Occipital lobe (tissue), 2 donors: ENCODE measurements around the gene GRIK4. TPM values are rescaled to one million over a fixed set of nuclear protein-coding genes. Genes with fewer than 3 reads are reported as not detected.
"Not testable (repeated sequence)": the region's sequence is repeated elsewhere in the genome, so short reads cannot be mapped to it uniquely, and the experiment has no call there.

Experiments used
- DNase-seq: peaks from one replicate; lab custom pipeline; 2025; lab: John Stamatoyannopoulos, UW
- total RNA-seq: library from RNA; depleted of rRNA; stranded (reverse); fragments of >200 nt; gene quantifications from one replicate; pipeline ENCODE4 v1.2.3, GENCODE V29; 2014

The GRIK4 gene, protein sequence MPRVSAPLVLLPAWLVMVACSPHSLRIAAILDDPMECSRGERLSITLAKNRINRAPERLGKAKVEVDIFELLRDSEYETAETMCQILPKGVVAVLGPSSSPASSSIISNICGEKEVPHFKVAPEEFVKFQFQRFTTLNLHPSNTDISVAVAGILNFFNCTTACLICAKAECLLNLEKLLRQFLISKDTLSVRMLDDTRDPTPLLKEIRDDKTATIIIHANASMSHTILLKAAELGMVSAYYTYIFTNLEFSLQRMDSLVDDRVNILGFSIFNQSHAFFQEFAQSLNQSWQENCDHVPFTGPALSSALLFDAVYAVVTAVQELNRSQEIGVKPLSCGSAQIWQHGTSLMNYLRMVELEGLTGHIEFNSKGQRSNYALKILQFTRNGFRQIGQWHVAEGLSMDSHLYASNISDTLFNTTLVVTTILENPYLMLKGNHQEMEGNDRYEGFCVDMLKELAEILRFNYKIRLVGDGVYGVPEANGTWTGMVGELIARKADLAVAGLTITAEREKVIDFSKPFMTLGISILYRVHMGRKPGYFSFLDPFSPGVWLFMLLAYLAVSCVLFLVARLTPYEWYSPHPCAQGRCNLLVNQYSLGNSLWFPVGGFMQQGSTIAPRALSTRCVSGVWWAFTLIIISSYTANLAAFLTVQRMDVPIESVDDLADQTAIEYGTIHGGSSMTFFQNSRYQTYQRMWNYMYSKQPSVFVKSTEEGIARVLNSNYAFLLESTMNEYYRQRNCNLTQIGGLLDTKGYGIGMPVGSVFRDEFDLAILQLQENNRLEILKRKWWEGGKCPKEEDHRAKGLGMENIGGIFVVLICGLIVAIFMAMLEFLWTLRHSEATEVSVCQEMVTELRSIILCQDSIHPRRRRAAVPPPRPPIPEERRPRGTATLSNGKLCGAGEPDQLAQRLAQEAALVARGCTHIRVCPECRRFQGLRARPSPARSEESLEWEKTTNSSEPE
- total RNA-seq = 2.3 TPM

DNA sequence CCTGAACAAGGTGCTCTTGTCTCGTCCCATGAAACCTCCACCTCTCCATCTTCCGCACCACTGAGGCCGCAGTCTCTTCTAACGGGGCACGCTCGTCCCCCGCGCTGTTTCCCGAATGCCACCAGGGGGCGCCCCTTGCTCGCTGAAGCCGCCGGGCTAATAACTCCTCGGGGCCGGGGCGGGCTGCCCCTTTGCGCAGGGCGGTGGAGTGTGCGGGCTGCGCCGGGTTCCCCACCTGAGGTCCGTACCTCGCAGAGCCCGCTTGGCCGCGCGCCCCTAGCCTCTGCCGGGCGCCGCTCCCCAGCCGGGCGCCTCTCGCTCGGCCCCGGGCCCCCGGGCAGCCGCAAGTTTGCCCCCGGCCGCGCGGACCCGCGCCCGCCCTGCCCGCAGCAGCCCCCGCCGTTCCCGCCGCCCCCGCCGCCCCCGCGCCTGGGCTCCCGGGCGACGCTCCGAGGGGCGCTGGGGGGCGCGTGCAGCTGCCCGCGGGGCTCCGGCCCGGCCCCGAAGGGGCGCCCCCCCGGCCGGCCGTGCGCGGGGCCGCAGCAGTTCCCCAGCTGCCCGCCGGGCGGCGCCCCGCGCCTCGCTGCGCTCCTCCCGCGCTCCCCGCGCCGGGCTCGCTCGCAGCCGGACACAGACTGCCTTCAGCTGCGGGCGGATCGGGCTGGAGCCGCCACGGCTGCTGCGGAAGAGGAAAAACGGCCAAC, at the start of gene GRIK4:
TSS of gene GRIK4 (plus strand) at position 633 of the 704 bp plus-strand sequence. CDS start 148,571 bp downstream, outside the sequence.
- peak; percentile 61 for DNase-seq

DNA sequence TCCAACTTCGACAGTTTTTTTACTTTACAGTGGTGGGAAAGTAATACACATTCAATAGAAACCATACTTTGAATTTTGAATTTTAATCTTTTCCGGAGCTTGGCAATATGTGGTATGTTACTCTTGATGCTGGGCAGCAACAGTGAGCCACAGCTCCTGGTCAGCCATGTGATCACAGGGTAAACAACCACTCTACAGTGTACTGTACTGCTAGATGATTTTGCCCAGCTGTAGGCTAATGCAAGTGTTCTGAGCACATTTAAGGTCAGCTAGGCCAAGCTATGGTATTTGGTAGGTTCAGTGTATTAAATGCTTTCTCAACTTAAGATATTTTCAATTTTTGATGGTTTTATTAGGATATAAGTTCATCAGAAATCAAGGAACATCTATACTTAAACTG, 48.7 kb upstream of the GRIK4 start:
- DNase-seq = no peak

DNA sequence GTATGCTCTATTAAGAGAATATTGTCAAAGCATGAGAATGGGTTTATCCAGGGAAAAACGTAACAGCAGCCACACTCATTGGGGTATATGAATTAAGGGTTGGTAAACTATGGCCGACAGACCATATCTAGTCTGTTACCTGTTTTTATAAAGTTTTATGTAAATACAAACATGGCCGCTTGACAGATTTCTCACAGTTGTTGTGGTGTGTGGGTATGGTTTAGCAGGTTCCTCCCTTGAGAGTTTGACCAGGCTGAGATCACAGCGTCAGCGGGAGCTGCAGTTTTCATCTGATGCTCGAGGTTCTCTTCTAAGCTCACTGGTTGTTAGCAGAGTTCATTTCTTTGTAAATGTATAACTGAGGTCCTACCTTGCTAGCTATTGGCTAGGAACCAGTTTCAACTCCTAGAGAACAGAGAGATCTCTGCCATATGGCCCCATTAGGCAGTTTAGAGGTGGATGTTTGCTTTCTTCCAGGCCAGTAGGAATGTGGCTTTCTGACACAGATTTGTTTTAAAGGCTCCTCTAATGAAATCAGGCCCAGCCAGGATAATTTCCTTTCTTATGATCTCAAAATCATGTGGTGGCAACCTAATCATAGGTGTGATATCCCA, 45.5 kb upstream of the GRIK4 start:
- no peak for DNase-seq

DNA sequence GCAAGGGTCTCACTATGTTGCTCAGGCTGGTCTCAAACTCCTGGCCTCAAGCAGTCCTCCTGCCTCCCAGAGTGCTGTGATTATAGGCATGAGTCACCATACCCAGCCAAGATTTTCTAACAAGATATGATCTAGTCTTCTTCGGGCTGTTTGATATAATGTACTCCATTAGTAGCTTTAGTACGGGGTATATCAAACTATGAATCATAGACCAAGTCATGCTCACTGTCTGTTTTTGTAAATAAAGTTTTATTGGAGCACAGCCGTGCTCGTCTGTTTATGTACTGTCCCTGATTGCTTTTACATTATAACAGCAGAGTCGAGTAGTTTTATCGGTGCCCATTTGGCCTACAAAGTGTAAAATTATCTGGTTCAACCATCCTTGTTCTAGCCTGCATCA, 43.9 kb upstream of the GRIK4 start:
- DNase-seq = no peak

DNA sequence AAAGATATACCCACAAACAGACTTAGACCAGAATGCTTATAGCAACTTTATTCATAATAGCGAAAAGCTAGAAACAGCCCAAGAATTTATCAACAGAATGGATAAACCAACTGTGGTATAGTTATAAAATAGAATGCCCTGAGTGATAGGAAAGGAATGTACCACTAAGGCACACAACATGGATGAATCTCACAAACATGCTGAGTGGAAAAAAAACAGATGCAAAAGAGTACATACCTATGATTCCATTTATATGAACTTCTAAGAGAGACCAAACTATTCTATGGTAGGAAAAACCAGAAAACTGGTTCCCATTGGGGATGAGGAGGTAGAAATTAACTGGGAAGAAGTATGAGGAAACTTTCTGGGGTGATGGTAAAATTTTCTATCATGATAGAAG, 40.4 kb upstream of the GRIK4 start:
- DNase-seq = no peak

DNA sequence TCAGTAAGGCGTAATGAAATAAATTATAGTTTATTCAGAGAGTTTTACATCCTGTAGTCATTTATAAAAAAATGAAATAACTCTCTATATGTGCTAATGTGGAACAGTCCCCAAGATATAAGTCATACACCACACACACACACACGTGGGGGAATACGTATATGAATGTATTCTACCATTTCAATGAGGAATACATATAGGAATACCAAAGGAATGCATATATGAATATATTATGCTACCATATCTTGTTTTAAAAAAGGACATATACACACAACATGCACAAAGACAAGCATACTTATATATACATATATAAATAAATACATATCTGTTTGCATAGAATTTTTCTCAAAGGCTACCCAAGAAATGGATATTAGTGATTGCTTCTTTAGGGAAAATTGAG, 39.6 kb upstream of the GRIK4 start:
- no peak for DNase-seq

DNA sequence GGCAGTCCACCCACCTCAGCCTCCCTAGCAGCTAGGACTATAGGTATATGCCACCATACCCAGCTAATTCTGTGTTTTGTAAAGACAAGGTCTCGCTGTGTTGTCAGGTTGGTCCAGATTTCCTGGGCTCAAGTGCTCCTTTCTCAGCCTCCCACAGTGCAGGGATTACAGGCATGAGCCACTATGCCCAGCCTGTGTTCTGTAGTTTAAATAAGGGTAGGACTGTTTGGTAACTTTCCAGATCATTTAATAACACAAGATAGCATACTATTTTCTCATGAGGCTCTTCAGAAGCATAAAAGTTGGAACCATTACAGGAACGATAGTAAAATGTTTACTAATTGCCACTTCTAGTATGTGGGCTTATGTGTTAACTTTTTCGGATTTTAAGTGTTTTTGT, 38.0 kb upstream of the GRIK4 start:
- no peak for DNase-seq

DNA sequence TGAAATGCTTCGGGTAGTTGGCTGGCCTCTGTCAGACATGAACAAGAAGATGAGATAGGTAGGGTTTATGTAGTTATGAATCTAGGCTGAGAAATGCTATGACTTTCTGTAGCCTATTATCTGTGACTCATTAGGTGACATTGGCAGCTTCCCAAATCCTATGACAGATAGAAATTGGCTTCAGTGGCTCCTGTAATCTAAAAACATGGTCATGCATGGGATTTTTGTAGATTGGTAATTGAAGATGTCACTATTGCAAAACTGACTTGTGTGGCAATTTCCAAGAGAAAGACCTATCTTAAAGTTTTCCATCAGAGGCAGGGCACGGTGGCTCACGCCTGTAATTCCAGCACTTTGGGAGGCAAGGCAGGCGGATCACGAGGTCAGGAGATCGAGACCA, 29.4 kb upstream of the GRIK4 start:
- DNase-seq = no peak

DNA sequence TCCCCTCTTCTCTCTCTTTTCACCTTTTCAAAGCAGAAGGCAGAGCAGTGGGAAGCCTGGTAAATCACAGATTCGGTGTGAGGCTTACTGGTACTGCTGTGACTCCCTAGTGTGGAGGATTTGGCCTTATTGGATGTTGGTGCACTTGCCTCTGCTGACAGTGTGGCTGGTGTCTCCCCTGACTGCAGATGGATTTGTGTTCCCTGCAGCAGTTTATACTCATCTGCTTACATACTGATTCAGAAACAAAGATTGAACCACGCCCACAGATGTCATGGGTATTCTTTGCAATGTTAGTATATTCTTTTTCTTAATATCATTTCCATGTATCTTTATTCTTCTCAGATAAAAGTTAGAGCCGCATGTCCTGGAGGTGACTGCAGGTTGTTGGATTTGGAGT, 26.8 kb upstream of the GRIK4 start:
- no peak for DNase-seq

DNA sequence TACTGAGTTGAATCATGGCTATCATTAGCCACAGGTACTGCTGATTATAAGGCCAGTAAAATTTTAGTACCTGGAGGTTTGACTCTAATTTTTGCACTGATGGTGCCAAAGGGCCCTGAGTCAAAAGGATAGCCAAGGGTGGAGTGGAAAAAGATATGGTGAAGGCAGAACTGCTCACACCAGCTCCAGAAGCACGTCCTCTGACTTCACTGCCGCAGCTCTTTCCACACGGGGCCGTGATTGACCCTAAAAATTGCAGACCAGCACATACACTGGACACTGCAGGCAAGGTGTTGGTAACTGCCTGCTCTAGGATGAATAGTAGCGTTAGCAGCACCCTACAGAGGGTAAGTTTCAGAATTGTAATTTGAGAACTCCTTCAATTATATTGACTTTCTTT, 25.4 kb upstream of the GRIK4 start:
- no peak for DNase-seq

DNA sequence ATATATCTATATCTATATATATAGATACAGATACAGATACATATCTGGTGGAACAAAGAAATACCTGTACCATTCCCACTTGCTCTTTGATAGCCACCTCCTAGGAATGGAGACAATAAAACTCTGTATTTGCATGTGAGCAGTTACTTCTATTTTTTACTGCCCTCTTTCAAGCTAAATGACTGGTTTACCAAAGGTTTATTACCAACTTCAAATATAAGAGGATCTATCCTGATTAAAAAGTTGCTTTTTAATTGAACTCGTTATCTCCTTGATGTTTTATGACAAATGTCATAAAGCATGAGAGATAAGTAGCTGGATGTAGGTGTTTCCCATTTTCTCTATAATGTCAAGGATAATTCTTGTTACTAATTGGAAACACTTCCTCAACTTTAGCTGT, 21.7 kb upstream of the GRIK4 start:
- DNase-seq = no peak

DNA sequence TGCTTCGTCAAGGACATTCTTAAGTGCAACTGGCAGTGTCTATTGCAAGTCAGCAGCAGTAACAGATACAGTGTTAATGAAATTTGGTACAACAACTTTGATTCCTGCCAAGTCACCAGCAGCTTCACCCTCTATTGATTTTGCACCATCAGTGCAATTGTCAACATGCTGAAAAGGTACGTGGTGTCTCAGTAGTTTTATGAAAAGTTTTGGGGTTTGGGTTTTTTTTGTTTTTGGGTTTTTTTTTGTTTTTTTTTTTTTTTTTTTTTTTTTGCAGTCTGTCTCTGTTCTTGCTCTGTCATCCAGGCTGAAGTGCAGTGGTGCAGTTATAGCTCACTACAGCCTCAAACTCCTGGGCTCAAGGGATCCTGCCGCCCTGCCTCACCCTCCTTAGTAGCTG, 19.1 kb upstream of the GRIK4 start:
- DNase-seq = no peak

DNA sequence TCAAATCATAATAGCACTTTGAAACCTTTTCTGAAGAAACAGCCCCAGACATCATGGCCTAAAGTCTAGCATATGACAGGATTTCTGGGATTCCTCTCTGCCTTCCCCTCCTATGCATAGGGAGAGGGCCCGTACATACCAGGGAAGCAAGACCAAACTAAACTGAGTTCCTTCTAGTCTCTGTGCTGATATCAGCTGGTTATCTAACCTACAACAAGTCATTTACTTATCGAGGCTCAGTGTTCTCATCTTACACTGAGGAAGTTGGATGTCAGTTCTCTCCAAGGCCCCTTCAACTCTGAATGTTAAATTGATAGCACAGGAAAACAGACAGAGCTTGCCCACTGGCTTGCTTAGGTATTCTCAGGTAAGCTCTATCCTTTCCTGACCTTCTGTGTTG, 17.0 kb upstream of the GRIK4 start:
- DNase-seq = no peak

DNA sequence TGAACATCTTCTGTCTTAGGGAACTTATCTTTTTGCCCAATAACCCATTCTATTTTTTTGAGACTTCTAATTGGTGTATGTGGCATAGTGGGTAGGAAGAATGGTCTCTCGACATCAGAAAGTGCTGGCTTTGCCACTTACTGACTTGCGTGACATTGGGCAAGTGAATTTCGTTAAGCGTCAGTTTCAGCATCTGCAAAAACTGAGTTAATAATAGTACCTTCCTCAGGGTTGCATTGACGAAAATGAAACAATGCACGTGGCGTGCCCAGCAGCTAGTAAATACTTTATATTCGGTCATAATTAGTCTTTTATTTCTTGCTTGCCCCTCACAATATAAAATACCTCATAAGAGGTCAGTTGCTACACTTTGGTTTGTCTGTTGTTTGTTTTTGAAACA, 12.5 kb upstream of the GRIK4 start:
- no peak for DNase-seq

DNA sequence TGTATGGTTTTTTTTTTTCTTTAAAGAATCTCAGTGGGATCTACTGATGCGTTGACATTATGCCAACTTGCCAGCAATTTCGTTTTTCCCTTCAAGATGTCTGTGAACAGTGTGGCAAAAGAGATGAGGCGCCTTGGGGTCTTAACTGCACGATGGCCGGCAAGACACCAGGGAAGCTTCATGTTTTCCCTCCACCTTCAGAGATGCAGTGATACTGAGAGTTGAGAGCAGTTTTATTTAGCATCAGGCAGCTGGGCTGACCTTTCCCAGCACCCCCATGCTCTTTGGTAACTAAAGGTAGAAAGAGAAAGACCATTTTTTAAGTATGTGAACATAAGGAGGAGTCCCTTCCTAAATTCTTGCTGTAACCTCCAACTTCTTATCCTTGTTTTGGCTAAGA, 11.7 kb upstream of the GRIK4 start:
- DNase-seq = no peak

DNA sequence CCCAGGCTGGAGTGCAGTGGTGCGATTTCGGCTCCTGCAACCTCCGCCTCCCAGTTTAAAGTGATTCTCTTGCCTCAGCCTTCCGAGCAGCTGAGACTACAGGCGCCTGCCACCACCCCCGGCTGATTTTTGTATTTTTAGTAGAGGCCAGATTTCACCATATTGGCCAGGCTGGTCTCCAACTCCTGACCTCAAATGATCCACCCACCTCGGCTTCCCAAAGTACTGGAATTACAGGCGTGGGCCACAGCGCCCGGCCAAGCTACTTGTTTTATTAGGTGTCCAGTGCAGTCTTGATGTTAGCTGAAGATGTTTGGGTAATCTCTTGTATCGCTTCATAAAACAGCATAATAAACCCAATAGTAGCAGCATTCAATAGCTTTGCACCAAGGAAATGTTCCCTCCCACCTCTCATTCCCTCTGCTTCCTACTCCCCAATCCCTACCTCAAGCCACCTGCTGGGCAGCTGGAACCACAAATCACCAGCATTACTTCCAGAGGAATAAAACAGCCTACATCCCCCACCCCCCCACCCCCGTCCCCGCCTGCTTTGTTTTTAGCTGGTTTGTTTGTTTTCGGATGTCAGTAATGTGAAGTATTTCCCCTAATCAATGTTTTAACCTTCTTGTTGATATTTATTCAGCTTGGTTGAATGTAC, 11.0 kb upstream of the GRIK4 start:
- DNase-seq = no peak

DNA sequence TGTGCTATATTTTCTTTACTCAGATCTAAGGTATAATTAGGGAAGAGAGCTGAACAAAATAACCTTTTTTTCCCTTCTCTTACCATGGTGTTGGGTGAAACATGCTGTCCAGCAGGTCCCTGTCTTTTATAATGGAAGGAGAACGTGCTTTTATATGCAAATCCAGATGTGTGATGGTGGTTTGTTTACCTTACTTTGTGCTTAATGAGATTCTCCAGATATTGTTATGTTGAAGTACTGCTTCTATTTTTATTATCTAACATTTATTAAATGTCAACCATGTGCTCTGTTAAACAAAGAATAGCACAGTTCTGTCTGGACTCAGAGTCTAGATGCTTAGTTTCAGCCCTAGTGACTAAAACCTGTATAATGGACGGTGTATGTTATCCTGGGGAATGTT, 10.1 kb upstream of the GRIK4 start:
- DNase-seq = no peak

DNA sequence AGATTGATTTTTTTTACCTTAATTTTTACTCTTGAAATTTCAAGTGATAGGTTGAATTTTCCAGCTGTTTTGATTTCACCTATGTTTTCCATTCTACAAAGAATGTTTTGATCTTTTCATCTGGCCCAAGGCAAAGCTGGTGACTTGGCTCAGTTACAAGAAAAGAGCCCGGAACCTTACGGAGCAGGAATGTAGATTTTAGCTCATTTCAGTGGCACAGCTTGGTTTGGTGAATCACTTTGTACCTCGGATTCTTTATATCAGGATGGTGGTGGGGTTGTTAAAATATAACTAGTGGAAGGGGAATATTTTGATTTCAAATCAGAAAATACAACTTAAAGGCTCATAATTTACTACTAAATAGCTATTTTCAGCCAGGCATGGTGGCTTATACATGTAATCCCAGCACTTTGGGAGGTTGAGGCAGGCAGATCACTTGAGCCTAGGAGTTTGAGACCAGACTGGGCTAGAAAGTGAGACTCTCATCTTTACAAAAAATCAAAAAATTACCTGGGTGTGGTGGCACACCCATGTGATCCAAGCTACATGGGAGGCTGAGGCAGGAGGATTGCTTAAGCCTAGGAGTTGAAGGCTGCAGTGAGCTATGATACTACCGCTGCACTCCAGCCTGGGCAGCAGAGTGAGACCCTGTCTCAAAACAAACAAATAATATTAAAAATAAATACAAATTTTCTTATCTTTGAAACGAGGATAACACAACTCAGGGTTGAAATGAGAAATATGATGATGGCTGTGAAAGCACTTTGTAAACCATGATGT, 9.4 kb upstream of the GRIK4 start:
- no peak for DNase-seq

DNA sequence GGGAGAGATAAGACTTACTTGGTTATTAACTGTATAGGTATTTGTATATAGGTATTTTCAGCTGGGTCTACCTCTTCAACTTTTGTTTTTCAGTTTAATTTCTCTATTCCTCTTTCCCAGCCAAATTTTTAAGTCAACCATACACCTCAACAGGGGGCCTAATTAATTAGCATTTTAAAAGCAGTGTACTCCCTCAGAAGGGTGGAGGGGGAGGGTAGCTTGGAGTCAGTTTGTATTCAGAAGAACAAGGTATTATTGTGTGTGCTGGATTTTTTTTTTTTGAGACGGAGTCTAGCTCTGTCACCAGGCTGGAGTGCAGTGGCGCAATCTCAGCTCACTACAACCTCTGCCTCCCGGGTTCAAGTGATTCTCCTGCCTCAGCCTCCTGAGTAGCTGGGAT, 8.0 kb upstream of the GRIK4 start:
- not testable (repeated sequence) for DNase-seq

DNA sequence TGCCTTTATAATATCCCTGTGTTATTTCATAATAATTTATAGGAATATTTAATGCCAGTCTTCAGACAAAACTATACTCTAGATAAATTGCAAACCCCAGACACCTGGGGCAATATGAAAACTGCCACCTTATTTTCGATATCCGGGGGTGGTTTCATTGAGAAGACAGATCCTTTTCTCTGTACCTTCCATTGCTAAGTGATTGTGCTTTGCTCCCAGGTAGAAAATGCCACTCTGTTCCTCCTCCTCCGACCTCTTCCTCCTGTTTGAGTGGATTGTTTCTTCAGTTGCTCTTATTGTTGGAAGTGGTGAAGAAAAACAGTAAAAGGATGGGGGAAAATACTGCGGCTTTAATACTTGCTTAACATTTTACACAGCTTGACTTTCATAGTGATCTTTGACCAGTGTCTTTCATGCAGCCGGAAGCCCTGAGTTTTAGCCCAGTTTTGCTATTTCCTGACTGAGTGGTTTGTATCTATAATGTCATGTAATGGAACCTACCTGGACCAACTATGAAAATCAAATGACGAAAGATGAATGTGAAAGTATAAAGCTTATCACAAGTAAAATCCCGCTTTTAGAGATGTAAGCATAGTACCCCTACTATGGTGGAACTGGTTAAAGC, 5.6 kb upstream of the GRIK4 start:
- DNase-seq = no peak
